ENCODE results near the gene TMEM237.

The TMEM237 gene, protein sequence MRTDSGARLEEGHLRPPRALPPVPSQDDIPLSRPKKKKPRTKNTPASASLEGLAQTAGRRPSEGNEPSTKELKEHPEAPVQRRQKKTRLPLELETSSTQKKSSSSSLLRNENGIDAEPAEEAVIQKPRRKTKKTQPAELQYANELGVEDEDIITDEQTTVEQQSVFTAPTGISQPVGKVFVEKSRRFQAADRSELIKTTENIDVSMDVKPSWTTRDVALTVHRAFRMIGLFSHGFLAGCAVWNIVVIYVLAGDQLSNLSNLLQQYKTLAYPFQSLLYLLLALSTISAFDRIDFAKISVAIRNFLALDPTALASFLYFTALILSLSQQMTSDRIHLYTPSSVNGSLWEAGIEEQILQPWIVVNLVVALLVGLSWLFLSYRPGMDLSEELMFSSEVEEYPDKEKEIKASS

DNA sequence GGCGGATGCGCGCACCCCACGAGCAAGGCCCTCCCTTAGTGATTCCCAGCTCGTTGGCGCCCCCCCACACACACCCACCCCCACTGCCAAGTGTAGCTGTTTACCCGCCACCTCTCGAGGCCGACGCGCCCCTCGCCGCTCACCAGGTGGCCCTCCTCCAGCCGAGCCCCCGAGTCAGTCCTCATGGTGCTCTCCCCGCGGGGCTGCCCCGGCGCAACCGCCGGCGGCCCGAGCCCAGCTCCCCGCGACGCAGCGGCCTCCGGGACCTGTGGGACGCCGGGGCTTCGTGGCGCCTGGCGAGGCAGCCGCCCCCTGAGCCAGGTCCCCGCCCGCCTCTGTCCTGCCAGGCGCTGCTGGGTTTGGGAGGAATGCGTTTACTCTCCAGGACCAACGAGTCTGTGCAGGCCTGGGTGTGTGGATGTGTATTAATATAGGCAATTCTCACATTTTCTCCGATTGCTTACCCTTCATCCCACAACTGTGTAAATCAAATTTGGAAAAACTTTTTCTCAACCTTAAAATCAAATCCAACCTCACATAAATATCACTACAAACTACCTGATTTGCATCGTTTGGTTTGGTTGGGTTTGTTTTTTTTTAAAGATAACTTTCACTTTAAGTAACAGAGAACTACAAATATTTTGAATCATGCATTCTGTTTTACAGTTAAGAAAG, at the start of gene TMEM237:
Gene TMEM237 (minus strand): TSS at position 288 of the 675 bp plus-strand sequence. CDS start 103 bp downstream, at position 185.
- no peak for DNase-seq (ENCODE audit: low read depth)
- TF ChIP-seq, protein P1, sequence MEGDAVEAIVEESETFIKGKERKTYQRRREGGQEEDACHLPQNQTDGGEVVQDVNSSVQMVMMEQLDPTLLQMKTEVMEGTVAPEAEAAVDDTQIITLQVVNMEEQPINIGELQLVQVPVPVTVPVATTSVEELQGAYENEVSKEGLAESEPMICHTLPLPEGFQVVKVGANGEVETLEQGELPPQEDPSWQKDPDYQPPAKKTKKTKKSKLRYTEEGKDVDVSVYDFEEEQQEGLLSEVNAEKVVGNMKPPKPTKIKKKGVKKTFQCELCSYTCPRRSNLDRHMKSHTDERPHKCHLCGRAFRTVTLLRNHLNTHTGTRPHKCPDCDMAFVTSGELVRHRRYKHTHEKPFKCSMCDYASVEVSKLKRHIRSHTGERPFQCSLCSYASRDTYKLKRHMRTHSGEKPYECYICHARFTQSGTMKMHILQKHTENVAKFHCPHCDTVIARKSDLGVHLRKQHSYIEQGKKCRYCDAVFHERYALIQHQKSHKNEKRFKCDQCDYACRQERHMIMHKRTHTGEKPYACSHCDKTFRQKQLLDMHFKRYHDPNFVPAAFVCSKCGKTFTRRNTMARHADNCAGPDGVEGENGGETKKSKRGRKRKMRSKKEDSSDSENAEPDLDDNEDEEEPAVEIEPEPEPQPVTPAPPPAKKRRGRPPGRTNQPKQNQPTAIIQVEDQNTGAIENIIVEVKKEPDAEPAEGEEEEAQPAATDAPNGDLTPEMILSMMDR (IDR thresholded peaks at IDR 0.05; ENCODE audit: low read depth, low read length, missing control alignments): no peak
- H3K4me3 ChIP-seq (ENCODE audit: low read depth, low read length): peak within 1 kb of the TSS; percentile 71

DNA sequence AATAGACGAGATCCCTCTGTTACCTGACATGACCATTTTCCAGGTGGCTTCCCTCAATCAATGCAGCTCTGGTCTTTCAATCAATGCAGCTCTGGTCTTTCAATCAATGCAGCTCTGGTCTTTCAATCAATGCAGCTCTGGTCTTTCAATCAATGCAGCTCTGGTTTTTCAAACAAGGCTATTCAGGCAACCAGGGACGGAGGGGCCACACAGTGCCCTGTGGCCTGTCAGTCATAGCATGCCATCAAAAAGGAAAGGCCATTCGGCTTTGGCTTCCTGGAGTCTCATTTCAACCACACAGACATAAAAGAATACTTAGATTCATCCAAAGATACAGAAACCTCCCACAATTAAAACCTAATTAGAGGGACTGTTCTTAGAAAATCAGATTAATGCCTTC, 41.9 kb upstream of the TMEM237 start:
- TF ChIP-seq, protein P1 (IDR thresholded peaks at IDR 0.05; ENCODE audit: low read depth, low read length, missing control alignments): no peak
- DNase-seq (ENCODE audit: low read depth): no peak
- no peak overlapping the region for H3K4me3 ChIP-seq (ENCODE audit: low read depth, low read length)

DNA sequence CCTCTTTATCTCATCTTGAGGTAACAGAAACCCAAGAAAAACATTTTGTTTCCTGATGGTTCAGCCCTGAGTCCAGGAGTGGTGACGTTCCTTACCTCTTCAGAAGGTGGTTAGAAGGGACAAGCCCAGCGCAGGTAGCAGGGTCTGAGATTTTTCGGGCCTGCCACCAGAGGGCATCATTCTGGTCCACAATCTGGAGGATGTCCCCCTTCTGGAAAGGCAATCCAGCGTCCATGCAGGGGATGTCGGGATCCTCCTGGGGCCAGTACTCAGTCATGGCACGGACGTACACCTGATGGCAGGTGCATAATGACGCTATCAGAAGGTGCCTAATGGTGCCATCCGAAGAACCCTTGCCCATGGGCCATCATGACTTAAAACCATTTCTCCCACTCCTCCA, 37.4 kb upstream of the TMEM237 start:
- no peak for DNase-seq (ENCODE audit: low read depth)
- TF ChIP-seq, protein P1 (IDR thresholded peaks at IDR 0.05; ENCODE audit: low read depth, low read length, missing control alignments): peak; percentile 69
- H3K4me3 ChIP-seq (ENCODE audit: low read depth, low read length): no peak overlapping the region

DNA sequence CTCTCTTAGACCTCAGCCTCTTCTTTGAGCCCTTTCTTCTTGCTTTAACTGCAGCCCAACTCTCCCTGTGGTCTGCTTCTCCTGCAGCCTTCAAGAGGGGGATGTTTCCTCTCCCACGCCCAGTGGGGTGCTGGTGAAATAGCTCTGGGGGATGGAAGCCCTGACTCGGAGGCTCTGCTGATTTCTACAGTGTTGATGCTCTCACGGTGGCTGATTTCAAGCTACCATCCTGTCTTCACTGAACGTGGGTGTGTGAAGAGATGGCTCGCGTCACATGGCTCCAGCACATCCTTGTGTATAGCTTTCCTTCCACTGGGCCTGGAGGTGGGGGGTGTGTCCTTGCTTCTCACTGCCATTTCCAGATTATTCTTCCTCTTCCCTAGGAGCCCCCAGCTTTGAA, 35.1 kb upstream of the TMEM237 start:
- no peak for DNase-seq (ENCODE audit: low read depth)
- no peak overlapping the region for H3K4me3 ChIP-seq (ENCODE audit: low read depth, low read length)
- TF ChIP-seq, protein P1 (IDR thresholded peaks at IDR 0.05; ENCODE audit: low read depth, low read length, missing control alignments): no peak

DNA sequence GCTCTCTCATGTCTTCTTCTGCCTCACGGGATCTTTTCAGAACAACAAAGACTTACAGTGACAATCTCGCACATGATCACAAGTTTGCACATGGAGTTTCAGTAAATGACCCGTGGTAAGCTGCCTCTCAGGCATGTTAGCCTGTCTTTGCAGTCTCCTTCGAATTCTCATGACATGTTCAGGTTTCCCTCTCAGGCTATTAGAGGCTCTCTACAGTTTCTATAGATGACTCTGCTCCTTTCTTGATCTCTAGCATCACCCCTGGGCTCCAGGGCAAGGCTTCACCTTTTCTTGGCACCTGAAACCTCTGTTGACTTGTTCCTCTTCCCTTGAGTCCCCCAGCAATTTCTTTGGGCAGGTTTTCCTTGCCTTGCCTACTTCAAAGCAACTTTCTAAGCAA, 32.2 kb upstream of the TMEM237 start:
- H3K4me3 ChIP-seq (ENCODE audit: low read depth, low read length): no peak overlapping the region
- TF ChIP-seq, protein P1 (IDR thresholded peaks at IDR 0.05; ENCODE audit: low read depth, low read length, missing control alignments): no peak
- DNase-seq (ENCODE audit: low read depth): no peak

DNA sequence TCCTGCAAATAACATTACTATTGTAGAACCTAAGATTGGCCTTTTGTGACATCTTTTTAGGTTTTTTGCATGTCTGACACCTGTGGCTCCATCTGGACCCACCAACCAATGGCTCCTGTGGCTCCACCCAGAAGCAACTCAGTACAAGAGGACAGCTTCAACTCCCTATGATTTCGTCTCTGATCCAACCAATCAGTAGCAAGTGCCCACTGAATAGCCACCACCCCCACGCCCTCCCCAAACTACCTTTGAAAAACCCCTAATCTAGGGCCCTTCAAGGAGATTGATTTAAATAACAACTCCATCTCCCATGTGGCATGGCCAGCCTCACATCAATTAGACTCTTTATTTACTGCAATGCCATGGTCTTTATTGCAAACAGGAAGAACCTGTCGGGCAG, 31.5 kb upstream of the TMEM237 start:
- no peak for DNase-seq (ENCODE audit: low read depth)
- H3K4me3 ChIP-seq (ENCODE audit: low read depth, low read length): no peak overlapping the region
- TF ChIP-seq, protein P1 (IDR thresholded peaks at IDR 0.05; ENCODE audit: low read depth, low read length, missing control alignments): no peak
